Kidney epithelial cell (primary cell): Measurements from ENCODE around the gene RANBP10. TPM values are rescaled to one million over a fixed set of nuclear protein-coding genes. Genes with fewer than 3 reads are reported as not detected.

ENCODE experiments used
- DNase-seq: peaks from one replicate; pipeline ENCODE4 v3.0.0-alpha.2; 2010; ENCODE audit warnings: low read depth
- H3K27me3 ChIP-seq: 2 replicates; pipeline ENCODE4 v1.6.0; 2011; ENCODE audit warnings: low read length; ENCODE audit not compliant: control insufficient read depth, insufficient read depth
- H3K36me3 ChIP-seq: 2 replicates; pipeline ENCODE4 v1.5.1; 2011; ENCODE audit warnings: low read length; ENCODE audit not compliant: control insufficient read depth, insufficient read depth
- H3K4me3 ChIP-seq: 2 replicates; pipeline ENCODE4 v1.5.1; 2011; ENCODE audit warnings: low read depth, mild to moderate bottlenecking, control low read depth, low read length
- total RNA-seq: library from RNA; depleted of rRNA; stranded (reverse); fragments of >200 nt; gene quantifications from 2 replicates; pipeline ENCODE4 v1.2.3, GENCODE V29; 2015
- TF ChIP-seq, protein P1 (sequence below): IDR thresholded peaks from 2 replicates; pipeline ENCODE4 v1.5.1; 2011; ENCODE audit warnings: mild to moderate bottlenecking, moderate library complexity, low read length, control low read depth, inconsistent platforms; ENCODE audit not compliant: insufficient read depth, poor library complexity, severe bottlenecking

The RANBP10 gene
- total RNA-seq, 1 donor from 2014 or later: 12.5 TPM

DNA sequence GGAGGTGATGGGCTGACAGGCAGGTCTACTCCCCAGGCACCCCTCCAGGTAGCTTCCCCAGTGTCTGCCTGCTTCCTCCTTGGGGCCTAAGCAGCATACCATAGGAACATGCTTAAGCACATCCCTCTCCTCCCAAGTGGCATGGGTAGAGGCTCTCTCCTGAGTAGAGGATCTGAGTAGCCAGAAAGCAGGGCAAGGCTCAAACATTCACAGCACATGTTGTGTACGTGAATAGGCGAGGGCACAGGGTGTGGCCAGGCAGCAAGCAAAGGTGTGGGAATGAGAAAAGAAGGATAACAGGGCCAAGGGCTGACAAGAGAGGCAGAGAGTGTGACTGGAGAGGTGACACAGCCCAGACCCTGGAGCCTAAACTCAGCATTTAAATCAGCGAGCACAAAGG lies 57.5 kb downstream of the RANBP10 start:
- TF ChIP-seq, protein P1, sequence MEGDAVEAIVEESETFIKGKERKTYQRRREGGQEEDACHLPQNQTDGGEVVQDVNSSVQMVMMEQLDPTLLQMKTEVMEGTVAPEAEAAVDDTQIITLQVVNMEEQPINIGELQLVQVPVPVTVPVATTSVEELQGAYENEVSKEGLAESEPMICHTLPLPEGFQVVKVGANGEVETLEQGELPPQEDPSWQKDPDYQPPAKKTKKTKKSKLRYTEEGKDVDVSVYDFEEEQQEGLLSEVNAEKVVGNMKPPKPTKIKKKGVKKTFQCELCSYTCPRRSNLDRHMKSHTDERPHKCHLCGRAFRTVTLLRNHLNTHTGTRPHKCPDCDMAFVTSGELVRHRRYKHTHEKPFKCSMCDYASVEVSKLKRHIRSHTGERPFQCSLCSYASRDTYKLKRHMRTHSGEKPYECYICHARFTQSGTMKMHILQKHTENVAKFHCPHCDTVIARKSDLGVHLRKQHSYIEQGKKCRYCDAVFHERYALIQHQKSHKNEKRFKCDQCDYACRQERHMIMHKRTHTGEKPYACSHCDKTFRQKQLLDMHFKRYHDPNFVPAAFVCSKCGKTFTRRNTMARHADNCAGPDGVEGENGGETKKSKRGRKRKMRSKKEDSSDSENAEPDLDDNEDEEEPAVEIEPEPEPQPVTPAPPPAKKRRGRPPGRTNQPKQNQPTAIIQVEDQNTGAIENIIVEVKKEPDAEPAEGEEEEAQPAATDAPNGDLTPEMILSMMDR: no peak
- no peaks in the 10 kb centered on the region for H3K27me3 ChIP-seq
- H3K36me3 ChIP-seq: no peaks in the 10 kb centered on the region
- no peak overlapping the region for H3K4me3 ChIP-seq
- no peak for DNase-seq

GRCh38 chr16:67746846-67747245 lies 59.5 kb downstream of the RANBP10 start:
- TF ChIP-seq, protein P1: no peak
- peaks cover 2% of the 10 kb centered on the region for H3K36me3 ChIP-seq
- no peak overlapping the region for H3K4me3 ChIP-seq
- no peaks in the 10 kb centered on the region for H3K27me3 ChIP-seq
- no peak for DNase-seq

DNA sequence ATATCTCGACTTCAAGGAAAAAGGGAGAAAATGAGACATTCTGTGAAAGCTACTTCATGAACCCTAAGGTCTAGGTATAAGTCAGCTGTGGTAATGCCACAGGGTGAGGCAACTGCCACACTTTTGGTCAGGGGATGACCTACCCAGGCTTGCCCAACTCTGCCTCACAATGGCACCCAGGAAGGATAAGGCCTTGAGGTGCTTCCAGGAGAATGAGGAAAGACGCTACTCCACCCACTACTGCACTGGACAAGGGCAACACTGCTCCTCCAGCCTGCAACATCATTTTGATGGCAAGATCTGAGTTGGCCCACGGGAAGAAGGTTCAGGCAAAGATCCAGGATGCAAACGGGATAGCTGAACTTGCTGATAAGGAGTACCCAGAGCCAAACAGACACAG lies 65.2 kb downstream of the RANBP10 start:
- H3K4me3 ChIP-seq: no peak overlapping the region
- DNase-seq: no peak
- TF ChIP-seq, protein P1: no peak
- no peaks in the 10 kb centered on the region for H3K27me3 ChIP-seq
- H3K36me3 ChIP-seq: peaks cover 2% of the 10 kb centered on the region

DNA sequence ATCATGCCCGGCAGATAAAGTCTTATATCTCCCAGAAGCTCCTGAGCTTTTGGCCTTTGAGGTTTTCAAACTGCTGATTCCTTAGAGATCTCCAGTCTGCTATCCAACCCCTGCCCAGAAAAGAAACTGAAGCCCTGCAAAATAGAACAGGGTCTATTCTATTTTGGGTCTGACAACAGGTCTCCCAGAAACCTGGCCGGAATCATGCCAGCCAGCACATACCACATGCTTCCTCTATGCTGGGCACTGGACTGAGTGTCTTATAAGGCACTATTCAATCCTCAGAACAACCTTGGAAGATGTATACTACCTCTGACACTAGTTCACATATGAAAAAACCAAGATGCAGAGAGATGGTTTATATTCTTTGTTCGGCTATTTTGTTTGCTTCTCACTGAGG lies 66.0 kb downstream of the RANBP10 start:
- DNase-seq: no peak
- H3K4me3 ChIP-seq: no peak overlapping the region
- peaks cover 2% of the 10 kb centered on the region for H3K36me3 ChIP-seq
- TF ChIP-seq, protein P1: no peak
- H3K27me3 ChIP-seq: no peaks in the 10 kb centered on the region

- Histone ChIP-seq H3K27me3 (no peaks in the 10 kb centered on the region), H3K4me3 (no peak overlapping the region), H3K36me3 (no peaks in the 10 kb centered on the region)
- TF ChIP-seq, protein P1: no peak
- DNase-seq: no peak
Measured at GRCh38 chr16:67736858-67737257, 69.5 kb downstream of the RANBP10 start.

GRCh38 chr16:67734731-67735201 lies 71.6 kb downstream of the RANBP10 start:
- no peak for DNase-seq
- TF ChIP-seq, protein P1: no peak
- Histone ChIP-seq H3K36me3 (no peaks in the 10 kb centered on the region), H3K27me3 (no peaks in the 10 kb centered on the region), H3K4me3 (no peak overlapping the region)
